Melanocyte of skin (primary cell): ENCODE data around the gene RAB17. TPM values are rescaled to one million over a fixed set of nuclear protein-coding genes. Genes with fewer than 3 reads are reported as not detected.

Experiments
- small RNA-seq, 2 donors: library from RNA; depleted of rRNA; stranded (forward); fragments of <200 nt; gene quantifications; one replicate each; pipeline ENCODE3, GENCODE V24; 2012
- total RNA-seq, 2 donors: library from RNA; depleted of rRNA; stranded (reverse); fragments of >200 nt; gene quantifications; 2 replicates each; pipeline ENCODE4 v1.2.3, GENCODE V29; 2012

RAB17 gene, protein sequence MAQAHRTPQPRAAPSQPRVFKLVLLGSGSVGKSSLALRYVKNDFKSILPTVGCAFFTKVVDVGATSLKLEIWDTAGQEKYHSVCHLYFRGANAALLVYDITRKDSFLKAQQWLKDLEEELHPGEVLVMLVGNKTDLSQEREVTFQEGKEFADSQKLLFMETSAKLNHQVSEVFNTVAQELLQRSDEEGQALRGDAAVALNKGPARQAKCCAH
- total RNA-seq = 10 to 100 TPM; 17.2 to 61.3 TPM

DNA sequence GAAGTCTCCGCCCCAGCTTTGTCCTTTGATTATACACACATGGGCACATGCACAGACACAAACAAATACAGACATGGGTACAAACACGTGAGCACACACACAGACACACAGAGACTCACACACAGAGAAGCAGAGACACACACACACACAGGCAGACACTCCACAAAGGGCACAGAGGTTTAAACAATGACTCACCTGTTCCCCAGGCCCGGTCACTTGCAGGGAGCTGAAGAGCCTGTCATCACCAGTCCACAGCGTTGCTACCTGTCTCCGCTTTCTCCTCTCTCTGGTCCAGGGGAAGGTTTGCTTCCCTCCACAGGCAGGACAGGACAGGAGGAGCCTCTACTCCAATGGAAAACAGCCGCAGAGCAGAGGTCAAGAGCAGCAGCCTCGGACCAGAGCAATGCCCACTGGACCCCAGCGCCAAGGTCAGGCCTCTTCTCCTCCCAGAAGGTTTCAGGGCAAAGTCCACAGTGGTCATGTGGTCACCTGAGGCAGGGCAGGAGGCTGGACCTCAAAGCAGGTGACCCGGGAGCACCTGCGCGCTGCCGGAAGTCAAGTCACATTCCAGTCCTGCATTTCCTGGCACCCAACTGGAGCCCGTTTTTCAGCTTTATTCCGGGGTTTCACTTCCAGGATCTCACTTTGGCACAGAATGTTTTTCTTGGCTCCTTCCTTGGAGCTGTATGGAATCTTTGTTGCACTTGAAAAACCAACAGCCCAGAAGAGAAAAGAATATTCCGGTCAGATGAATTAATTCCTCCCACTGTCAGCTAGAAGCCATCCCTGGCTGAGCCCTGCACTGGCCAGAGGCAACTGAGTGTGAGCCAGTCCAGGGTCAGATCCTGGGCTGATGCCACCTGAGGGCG, at the start of gene RAB17:
TSS of gene RAB17 (minus strand) at position 463 of the 869 bp plus-strand sequence. CDS start 4,580 bp downstream, outside the sequence.

DNA sequence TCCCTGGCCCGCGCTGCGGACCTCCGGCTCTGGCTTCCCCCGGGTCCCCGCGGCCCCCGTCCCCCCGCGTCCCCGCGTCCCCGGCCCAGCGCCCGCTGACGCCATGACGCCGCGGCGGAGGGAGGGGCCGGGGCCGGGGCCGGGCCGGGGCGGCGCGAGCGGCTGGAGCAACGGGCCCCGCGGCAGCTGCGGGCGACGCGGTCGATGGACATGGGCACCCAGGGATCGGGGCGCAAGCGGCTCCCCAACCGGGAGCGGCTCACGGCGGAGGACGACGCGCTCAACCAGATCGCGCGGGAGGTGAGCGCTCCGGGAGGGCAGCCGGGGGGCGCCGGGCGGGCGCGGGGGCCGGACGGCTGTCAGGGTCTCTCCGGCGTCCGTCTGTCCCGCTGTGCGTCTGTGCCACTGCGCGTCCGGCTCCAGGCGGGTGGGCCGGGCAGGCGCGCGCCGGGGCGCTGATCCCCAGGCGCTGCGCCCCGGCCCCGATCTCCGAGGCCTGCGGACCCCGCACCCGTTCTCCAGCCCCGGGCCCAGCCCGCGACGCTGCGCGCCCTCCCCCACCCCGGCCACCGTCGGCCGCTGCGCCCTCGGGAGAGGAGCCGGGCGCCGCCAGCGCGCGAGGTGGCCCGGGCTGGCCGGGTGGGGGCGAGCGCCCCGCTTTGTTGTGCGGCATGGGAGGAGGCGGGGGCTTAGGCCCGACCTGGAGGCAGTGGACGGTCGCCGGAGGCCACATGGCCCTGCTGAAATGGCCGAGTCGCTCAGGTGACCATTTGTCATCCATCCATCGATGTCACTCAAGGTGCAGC, 37.1 kb upstream of the RAB17 start, which contains the start of gene LRRFIP1:
TSS of gene LRRFIP1 (plus strand) at position 147 of the 806 bp plus-strand sequence. CDS start at position 205, 58 bp downstream.

DNA sequence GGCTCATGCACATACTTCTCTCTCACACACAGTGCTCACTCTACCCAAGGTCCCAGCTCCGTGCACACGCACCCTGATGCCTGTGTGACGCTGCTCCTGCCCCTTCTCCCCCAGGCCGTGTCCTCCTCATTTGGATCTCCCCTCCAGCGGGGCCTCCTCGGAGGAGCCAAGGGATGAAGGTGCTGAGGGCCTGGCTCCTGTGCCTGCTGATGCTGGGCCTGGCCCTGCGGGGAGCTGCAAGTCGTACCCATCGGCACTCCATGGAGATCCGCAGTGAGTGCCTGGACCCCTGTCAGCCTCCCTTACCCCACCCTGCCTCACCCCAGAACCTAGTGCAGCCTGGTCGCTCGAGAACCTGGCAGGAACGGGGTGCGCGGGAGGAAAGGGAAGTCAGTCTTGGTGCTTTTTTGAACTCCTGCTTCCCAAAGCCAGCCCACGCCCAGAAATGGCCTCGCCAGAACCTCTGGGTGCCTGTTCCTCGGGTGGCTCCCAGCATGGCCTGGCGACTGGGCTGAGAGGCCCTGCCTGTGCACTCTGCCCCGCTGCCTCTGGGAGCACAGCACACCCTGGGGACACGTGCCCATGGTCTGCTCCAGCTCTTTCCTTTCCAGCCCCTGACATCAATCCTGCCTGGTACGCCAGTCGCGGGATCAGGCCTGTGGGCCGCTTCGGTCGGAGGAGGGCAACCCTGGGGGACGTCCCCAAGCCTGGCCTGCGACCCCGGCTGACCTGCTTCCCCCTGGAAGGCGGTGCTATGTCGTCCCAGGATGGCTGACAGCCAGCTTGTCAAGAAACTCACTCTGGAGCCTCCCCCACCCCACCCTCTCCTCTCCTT, 23.9 kb downstream of the RAB17 start, which contains the start of gene PRLH:
TSS of gene PRLH (plus strand) at position 174 of the 835 bp plus-strand sequence. CDS start at position 174, 0 bp downstream.

Small RNAs within 50 kb of the gene (small RNA-seq; reads per million reads assigned to genes)
- gene RNU6-1140P = 1.2 to 3.2 reads per million in 2 donors

Other genes starting within 250 kb of the RAB17 start
- gene COL6A3, start 176.6 kb downstream of the RAB17 start, total RNA-seq = 1 to 10 TPM in 1 of 2 donors, under 1 TPM in 1; 0.69 to 3.3 TPM
- 100 to 1,000 TPM; 182 to 196 TPM for gene MLPH, start 103.5 kb downstream of the RAB17 start, total RNA-seq
- not detected for gene PRLH, start 24.2 kb downstream of the RAB17 start, total RNA-seq
- gene LRRFIP1, start 36.9 kb upstream of the RAB17 start, total RNA-seq = 10 to 100 TPM; 38.2 to 61.3 TPM
- gene RBM44, start 208.0 kb upstream of the RAB17 start, total RNA-seq = under 1 TPM in 1 of 2 donors, not detected in 1; 0.34 TPM